HG02642 (cell line): Measurements from ENCODE around the gene LMAN2.

Experiments used
- ATAC-seq: cut with Tn5 transposase; IDR thresholded peaks from one replicate; pipeline ENCODE4 v1.9.1; 2021; ENCODE audit warnings: mild to moderate bottlenecking; ENCODE audit not compliant: unreplicated experiment, poor library complexity

Gene LMAN2

DNA sequence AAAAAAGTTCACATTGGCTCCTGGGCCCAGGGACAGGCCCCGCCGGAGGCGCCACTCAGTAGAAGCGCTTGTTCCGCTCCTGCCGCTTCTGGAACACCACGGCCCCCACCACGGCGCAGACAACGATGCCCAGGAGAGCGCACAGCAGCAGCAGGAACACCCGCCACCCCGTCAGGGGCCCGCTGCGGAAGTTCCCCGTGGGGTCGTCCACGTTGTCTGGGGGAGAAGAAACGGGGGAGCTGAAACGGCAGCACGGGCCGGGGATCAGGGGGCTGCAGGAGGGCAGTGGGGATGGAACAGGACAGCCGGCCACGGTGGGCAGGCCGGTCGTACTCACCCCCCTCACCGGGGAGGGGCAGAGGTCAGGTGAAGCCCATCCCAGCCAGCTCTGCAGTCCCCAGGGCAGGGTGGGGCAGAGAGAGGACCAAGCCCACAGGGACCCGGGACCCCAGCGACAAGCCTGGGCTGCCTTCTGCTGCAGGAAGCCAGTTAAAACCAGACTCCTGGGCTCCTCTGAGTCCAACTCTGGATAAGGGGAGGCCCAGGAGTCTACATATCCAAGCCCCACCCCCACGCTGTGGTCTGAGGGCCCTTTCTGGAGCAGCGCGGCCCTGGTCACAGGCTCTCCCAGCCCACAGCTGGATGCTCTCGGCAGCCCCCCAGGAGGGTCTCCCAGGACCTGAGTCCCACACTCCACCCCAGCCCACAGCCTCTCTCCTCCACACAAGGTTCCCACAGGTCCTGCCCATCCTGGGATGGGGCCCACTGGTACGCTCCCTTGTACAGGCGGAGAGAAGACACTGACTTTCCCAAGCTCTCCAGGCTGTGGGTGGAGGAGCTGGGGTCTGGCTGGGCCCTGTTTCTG, 19.2 kb downstream of the LMAN2 start:
- ATAC-seq: no peak

DNA sequence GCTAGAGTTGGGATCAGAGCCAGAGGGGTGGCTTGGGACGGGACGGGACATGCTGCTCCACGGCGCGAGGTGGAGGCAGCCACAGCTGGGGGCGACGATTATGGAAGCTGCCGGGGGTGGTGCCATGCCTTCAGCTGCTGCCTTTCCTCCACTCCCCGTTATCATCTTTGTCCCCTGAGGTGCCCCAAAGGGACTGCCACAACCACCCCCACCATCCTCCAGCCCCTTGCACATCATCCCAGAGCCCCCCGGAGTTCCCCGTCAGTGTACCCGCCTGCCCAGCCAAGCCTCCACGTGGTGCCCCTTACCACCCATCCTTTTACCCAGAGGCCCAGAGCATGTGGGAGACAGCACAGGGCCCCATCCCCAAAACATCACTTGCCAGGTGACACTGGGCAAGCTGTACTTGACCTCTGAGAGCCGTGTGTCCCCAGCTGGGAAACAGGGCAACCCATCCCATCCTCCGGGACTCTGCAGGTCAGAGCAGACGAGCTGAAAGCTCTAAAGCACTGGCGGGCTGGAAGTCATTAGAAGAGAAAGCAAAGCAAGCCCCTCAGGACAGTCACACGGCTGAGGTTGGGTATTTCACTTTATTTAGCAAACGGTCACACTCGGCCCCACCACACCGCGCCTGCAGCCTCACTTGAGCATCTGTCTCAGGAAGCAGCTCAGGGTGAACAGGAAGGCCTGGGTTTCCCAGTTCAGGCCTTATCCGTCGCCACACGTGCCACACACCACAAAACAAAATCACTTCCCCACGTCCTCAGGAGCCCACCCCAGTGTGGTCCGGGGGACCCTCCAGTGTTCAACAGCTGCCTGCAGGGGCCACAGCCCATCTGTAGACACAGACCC, 20.3 kb downstream of the LMAN2 start:
- no peak for ATAC-seq

DNA sequence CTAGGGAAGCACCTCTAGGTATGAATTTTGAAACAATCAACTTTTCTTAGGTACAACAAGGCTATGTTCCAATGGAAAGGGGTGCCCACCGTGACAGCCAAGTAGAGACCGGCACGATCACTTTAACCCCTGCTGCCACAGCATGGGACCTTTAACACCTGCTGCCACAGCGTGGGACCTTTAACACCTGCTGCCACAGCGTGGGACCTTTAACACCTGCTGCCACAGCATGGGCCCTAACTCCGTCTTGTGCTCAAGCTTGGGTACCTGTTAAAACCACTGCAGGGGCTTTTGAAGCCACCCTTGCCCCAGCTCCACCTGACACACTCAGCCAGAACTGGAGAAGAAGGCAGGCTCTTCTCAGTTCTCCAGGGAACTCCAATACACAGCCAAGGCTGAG, 21.6 kb downstream of the LMAN2 start:
- ATAC-seq: no peak

DNA sequence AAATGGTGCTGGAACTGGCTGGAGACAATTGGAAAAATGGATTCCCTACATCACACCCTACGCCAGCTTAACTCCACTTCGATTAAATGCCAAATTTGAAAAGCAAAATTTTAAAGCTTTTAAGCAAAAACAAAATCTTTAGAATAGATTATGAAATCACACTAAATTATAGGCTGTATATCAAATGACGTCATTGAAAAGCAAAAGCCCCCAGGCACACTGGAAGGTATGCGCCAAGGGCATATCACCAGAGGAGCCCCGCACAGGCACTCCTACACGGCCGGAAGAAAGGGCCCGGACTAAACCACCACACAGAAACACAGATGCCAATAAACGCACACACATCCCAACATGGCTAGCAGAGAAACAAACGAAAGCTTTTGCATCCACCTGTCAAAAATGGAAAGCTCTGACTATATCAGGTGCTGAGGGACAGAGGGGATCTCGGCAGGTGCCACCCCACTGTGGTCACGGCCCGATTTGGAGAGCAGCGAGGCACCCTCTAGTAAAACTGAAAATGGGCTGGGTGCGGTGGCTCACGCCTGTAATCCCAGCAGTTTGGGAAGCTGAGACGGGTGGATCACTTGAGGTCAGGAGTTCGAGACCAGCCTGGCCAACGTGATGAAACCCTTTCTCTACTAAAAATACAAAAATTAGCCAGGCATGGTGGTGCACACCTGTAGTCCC, 22.8 kb downstream of the LMAN2 start:
- no peak for ATAC-seq

DNA sequence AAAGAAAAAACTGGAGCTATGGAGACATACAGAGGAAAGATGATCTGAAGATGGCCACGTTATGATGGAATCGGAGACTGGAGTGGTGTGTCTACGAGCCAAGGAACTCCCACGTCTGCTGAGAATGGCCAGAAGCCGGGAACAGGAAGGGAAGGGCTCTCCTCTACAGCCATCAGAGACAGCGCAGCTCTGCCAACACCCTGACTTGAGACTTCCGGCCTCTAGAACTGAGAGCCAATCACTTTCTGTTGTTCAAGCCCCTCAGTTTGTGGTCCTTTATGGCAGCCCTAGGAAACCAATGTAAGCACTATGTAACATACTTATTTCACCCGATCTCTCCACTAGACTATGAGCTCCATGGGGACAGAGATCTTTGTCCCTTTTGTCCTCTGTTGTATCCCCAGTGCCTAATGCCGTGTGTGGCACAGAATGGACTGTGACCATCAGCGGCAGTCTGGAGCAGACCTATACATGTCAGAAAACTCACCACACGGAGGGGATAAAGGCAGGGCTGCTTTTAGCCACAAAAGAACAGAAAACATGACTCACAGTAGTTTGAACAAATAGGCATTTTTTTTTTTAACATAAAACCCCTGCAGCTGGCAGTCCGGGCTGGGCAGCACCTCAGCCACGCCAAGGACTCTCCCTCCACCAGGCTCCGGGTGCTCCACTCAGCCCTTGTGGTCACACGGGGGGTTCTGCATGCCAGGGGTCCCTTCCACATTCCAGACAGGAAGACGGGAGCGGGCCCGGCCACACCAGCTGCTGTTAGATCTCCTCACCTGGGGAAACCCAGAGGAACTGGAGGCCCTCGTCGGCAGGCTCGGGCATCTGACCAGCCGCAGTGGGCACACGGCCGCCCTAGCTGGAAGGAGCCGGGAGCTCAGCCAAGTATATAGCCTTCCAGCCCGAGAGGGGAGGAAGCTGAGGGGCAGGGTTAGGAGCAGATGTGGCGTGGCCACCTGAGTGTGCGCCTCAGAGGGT, 23.6 kb downstream of the LMAN2 start:
- ATAC-seq: no peak

DNA sequence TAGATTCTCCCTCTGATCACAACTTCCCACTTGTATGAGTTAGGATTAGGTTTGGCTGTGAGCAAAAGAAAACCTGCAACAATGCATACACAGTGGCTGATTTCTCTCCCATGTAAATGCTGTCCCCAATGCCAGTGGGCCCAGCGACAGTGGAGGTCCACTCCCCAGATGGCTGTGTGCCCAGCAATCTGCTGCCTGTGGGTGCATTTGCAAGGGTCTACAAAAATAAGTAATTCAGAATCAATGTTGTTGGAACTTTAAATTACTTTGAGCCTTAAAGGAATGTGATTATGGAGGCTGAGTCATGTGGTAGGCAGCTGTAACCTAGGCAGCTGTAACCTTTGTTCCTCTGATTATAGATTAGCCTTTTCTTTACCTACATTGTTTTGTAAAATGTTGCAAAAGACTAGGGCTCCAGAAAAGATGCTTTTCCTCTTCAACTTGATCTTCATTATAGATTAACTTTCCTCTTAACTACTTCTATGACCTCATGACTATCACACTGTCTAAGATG, 25.5 kb downstream of the LMAN2 start:
- ATAC-seq: no peak

DNA sequence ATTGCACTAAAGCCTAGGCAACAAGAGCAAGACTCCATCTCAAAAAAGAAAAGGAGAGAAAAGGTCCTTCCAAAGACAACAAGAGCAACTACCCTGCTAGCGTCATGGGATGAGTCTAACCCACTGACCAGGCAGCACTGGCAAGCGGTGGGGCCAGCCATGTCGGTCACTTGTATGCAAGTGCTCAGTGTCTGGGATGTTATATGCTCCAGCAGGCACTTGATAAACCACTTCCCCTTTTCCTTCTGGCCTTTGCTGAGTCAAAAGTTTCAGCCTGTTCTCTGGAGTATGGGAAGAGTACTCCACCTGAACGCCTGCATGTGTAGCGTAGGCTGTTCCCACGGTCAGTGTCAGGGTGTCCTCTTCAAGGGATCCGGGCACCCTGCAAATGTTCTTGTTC, 30.6 kb downstream of the LMAN2 start:
- no peak for ATAC-seq

DNA sequence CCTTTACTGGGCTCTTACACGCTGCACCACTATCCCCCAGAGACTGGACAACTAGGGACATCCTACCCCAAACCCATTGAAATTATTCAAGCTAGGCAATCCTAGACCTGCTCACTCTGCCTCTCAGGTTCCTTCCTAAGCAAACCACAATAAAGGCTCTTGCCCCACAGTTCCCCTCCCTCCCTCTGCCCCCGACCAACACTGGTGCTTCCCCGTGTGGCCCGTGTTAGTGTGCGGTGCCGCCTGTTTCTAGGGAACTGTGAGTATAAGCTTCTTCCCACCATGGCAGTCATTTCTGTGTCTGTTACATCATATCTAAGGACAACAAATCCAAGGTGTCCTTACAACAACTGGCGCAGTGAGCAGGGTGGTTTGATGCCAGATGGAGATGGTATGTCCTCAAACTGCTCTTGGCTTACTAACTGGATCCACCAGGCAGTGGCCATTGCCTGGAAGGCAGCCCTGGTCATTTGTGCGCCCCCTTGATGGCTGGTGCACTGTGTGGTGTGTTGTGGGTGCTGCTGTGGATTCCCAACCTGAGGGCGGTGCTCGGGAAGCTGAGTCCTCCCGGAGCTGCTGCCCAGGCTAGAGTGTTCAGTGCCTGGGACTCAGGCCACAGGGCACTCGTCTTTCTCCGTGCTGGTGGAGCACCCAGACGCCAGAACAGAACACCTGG, 31.4 kb downstream of the LMAN2 start:
- no peak for ATAC-seq

DNA sequence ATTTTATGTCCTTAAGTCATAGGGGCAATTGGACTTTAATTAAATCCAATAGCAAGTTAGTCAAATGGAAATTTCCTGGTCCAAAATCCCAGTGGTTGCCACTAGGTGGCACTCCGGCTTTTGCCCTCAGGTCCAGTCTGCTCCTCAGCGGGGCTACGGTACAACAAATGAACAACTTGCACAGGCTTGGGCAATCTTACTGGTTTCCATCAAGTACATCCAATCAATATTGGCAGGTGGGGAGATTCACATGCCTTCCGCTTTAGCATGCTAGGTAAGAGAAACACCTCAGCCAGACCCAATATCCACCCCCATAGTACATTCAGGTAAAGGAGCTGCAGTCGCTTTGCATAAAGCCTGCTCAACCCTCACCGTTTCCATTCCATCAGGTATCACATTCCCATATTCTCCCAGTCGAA, 33.5 kb downstream of the LMAN2 start:
- no peak for ATAC-seq

DNA sequence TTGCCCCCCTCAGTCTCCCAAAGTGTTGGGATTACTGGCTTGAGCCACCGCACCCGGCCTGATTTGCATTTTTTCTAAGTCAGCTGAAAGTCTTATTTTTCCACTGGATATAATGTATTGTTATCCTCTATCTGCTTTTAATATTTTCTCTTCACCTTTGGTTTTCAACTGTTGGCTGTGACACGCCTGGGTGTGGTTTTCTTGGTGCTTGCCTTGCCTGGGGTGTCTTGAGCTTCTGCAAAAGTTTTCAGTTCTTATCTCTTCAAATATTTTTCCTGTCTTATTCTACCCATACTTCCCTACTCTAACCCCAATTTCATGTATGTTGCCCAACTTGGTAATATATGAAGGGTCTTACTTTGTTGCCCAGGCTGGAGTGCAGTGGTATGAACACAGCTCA, 35.5 kb downstream of the LMAN2 start:
- no peak for ATAC-seq

DNA sequence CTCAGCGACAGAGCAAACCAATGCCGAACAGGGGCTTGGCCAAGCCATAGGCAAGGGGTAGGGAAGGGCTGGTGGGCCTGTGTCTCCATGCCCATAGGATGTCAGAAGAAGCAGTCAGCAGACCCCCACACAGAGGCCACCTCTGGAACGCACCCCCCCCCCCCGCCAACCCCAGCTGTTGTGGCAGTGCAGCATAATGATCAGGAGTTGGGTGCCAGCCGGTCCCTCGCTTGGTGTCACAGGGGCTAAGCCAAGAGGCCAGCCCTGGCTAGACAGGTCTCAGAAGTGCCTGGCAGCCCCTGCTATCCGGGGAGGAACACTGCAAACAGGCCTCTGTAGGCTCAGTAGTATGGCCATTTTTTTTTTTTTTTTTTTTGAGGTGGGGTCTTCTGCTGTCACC, 36.1 kb downstream of the LMAN2 start:
- ATAC-seq: no peak

DNA sequence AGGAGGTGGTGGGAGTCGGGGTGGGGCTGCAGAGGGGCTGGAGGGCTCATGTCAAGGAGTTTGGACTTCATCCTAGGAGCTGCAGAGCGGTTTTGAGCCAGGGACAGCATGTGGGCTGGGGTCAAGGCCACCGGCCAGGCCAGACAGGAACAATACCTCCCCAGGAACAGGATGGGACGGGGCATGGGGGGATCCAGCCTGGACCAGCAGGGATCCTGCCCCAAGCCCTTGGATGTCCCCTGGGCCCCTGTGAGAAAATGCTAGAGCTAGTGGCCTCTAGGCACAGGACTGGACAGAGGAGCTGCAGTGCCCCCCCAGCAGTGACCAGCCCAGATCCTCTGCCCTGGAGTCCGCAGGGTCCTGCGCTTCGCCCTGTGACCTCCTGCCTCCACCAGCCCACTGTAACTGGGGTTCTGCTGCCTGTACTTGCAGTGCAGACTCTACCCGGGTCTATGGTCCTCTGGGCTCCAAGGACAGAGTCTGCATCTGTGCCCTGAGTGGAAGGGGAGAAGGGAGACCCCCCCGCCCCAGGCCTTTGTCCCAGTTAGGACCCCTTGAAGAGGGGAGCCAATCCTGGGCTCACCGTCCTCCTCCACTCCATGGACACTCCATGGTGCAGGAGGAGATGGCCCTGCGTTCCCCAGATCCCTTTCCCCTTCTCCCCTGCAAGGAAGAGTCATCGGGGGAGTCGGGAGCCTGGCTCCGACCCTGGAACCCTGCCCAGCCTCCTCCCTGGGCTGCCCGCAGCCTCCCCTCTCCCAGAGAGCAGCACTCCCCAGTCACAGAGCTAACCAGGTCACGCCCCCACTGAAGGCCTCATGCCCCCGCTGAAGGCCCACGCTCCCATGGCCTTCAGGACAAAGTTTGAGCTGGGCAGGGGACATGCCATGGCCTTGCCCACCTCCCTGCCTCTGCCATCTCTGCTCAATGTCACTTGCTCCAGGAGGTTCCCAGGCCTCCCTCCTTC, 36.8 kb downstream of the LMAN2 start:
- no peak for ATAC-seq

DNA sequence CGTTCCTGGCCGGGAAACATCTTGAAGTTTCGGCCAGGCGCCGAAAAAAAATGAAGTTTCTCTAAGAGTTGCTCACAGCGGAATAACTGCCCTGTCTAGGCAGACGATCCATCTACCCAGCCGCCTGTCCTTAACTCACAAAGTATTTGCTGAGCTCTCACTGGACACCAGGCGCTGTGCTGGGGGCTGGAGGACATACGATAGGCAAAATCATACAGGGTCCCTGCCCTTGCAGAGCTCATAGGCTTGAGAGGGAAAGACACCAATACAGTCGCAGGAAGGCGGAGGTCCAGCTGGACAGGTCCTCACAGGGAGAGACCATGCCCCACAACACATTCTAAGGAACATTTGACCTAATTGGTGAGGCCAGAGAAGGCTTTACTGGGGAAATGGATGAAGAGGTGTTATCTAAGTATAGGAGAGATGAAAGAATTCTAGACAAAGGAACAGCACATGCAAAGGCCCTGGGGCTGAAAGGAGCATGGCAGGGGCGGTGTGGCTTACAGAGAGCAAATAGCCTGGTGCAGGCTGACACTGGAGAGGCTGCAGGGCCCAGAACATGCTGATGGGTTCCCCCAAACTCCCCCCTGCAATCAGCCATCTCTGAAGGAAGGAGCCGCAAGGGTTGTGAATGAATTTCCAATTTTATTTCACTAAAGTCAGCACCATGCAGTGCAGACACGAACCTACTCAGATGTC, 37.8 kb downstream of the LMAN2 start:
- no peak for ATAC-seq

DNA sequence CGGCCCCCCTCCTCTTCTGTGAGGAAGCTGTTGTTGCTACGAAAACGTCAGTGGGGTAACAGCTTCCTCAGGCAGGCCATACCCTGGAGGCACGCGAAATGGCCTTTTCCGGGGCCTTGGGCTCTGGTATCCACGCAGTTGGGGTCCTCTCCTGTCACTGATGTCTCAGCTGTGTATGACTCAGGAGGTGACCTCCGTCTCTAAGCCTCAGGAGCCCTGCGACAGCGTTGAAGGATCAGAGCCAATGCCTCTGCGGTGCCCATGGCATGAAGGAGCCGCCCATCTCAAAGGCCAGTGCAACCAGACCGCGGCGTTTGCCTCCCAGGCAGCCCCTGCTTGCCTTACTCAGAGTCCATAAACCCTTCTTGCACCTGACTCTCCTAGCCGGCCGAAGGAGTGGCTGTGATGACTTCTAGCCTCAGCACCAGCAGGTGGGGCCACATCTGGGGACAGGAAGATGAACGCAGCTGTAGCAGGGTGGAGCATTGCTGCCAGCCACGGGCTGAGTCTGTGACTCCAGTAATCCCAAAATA, 38.8 kb downstream of the LMAN2 start:
- peak; percentile 4 for ATAC-seq

DNA sequence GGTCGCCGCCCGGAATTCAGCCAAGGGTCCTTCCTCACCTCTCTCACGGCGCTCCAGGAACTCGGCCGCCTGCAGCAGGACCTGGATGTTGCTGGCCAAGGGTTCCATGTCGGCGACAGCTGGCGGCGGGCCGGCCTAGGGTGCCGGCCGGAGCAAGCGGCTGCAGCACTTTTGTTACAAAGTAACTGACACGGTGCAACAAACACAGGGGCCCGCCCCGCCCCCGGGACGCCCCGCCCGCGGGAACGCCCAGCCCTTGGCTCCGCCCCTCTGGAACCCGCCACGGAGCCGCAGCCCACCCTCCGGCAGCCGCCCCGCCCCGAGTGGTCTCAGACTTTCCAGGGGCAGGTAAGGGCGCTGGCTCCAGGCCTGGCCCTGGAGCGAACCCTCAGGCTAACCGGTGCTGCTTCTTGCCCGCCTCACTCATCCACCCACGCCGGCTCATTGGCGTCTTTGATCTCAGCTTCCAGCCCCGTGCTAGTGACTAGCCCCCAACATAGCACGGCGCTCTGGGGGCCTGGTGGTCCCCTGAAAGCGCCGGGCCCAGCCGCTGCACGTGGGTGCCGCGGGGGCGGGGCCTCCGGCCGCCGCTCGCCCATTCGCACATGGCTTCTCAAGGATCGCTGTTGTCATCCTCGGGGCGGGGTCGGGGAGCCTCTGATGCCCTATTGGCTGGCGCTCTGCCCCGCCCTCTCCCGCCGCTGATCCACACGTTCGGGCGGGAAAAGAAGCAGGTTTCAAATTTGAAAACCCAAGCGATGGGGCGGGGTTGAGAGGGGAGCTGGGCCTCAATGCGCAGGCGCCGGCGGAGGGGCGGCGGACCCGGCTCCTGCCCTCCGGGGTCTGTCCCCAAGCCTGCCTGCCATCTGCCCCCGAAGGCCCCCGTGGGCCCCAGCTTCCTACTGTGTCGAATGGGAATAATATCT, 39.5 kb downstream of the LMAN2 start, which contains the start of gene MXD3:
Gene MXD3, minus strand, starts transcription at position 176 of the 926 bp plus-strand sequence. Its CDS starts 68 bp downstream, at position 108.
- ATAC-seq: peak; percentile 77

DNA sequence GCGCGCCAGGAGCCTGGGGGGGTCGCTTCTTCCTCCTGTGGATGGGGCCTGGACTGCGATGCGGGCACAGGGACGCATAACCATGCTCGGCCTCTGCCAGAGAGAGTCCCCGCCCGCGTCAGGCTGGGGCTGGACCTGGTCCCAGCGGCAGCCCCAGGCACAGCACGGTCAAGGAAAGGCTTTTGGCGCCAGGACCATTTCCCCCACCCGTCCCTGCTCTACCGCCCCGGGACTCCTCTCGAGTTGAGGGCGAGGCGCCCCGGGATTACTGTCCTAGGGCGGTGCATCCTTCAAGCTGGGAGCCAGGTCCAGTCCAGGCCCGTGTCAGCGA, 40.1 kb downstream of the LMAN2 start:
- ATAC-seq: peak; percentile 4
